NCI-H1417 (cell line): ENCODE measurements around the gene AUH.
A peak's percentile ranks its signal among the peaks of the same experiment; 100 is the strongest.
"Not testable (repeated sequence)": the region's sequence is repeated elsewhere in the genome, so short reads cannot be mapped to it uniquely, and the experiment has no call there.

Experiments
- DNase-seq, 3 experiments: peaks; one replicate each; lab custom pipeline; 2025; lab: John Stamatoyannopoulos, UW

Gene AUH

GRCh38 chr9:91208837-91209236, 152.9 kb downstream of the AUH start:
- no peak for DNase-seq

DNA sequence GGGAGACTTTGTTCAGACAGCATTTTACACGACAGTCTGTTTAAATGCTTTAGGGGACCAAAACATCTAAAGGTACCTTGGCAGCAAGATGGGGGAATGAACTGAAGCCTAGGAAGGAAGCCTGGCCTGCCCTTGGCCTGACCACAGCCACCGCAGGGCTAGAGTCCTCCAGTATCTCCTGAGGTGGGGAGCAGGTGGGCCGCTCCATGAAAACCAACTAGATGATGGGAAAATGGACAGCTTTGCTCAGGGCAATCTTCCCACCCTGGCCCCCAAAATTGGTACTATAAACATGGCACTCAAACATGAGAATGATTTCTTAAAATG, 153.3 kb downstream of the AUH start:
- no peak for DNase-seq

- no peak for DNase-seq
Observed at GRCh38 chr9:91207729-91208418, 153.8 kb downstream of the AUH start.

DNA sequence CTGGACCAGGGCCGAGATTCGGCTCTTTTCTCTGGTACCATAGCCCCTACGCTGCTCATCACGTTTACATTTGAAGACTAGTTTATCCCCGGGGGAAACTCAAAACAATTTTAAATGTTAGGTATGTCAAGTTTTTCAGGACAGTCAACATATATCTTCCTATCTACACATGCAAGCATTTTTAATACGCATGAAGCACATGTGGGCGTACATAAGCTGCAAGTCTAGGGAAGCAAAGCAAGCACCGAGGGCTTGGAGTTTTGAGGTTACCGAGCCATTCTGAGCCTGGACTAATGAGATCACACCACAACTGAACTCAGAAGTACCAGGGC, 154.4 kb downstream of the AUH start:
- no peak for DNase-seq

DNA sequence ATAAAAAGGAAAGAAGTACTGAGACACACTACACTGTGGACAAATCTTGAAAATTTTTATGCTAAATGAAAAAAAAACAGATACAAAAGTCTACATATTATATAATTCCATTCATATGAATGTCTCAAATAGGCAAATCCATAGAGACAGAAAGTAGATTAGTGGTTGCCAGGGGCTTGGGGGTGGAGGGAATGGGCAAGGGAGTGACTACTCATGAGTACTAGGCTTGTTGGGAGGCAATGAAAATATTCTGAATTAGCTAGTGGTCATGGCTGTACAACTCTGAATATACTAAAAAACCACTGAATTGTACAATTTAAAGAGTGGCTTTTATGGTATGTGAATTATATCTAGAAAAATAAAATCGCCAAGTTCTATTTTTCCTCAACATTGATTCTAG, 154.9 kb downstream of the AUH start:
- DNase-seq, result no peak

- no peak for DNase-seq
Observed at GRCh38 chr9:91202736-91203283, 158.9 kb downstream of the AUH start.

- DNase-seq, result no peak
Observed at GRCh38 chr9:91200692-91201336, 160.9 kb downstream of the AUH start.

DNA sequence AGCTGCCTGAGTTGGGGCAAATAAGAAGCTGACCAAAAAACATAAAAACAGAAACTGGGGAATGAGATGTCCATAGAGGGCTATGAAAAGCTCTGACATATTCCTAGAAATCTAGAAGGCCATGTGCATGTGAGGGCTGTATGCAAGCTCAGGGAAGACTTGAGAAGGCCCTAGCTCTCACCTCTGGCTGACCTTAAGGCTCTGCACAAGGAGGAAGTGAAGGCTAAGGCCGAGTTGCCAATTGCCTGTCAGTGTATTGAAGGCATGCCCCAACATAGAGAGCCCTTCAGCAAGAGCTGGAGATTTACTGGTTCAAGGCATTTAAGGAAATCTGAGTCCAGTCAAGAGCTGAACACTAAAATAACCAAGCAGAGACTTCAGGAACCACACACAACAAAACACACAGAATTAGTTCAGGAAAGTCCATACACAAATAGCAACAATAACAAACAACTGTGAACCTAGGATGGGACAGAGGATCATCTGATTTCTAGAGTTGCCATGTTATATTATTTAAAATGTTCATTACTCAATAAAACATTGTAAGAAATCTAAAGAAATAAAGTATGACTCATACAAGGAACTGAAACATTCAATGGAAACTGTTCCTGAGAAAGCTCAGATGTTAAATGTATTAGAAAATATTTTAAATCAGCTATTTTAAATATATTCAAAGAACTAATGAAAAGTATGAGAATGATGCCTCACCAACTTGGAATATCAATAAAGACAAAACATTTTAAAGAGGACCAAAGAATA, 161.8 kb downstream of the AUH start:
- DNase-seq, result no peak

DNA sequence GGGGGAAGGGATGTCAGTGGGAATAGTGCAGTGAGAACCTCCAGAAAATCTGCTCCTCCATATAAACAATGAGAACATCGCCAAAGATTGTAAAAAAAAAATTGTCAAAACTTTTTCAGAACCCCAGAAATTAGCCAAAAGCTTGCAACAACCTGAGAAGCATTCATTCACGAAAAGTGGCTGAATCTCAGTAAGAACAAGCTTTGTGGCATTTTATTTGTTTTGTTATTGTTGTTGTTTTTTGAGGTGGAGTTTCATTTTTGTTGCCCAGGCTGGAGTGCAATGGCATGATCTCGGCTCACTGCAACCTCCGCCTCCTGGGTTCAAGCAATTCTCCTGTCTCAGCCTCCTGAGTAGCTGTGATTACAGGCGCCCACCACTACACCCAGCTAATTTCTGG, 162.8 kb downstream of the AUH start:
- DNase-seq, result not testable (repeated sequence)

DNA sequence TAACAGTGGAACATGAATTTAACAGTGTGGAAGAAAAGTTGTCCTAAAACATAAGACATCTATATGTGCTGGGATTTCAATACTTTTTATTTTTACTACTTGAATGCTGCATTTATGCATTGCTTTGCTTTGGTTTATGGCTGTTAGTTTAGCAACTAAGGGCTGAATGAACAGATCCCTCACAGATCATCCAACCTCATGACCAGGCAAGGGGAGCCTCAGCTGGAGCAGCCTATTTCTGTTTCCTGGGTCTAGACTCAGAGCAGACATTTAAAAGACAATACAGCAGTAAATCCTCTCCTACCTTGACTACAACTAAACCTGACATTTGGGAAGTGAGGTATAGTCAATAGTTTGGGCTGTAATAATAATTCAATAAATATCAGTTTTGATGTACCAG, 163.3 kb downstream of the AUH start:
- no peak for DNase-seq

DNA sequence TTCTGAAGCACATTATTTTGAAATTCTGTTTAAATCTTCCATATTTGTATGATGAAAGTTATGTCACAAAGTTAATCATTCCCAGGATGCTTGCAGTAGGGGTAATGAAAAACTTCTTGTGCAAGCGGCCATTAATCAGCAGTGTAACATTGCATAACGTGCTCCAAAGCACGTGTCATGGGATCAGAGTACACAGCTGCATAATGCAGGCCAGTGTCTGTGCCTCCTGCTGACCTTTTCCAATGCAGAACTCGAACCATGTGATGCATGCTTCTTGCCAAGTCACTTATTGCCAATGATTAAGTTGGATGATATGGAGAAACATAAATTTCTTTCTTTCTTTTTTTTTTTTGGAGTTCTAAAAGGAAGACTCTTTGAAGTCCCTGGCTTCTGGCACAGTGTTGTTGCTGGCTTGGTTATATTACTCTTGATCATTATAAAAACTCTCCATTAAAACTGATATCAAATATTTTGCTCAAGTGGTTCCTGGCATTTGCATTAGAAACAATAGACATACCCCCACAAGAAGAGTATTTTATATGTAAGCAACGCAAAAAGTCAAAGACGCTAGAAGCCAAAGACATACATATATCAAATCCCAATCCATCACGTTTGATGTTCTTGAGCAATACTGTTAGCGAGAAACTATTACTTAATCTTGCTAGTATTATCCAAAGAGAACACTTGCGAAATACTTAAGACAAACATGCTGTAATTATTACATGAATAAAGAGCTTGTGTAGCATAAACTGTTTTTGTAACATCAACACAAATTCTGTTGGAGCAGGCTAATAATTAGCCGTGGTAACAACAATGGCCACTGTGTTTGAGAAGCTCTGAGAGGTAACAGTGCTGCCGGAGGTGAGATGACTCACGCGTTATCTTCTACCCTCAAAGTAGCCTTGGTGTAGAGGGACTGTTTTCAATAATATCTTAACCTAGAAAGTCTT, 164.2 kb downstream of the AUH start:
- peak; percentile 1 to 61 (median 22) for DNase-seq

- DNase-seq, result no peak
Observed at GRCh38 chr9:91196103-91196950, 165.4 kb downstream of the AUH start.

GRCh38 chr9:91195372-91196012, 166.2 kb downstream of the AUH start:
- DNase-seq, result no peak

- peak; percentile 43 to 81 (median 75) for DNase-seq
Observed at GRCh38 chr9:91193658-91194391, 167.9 kb downstream of the AUH start.

DNA sequence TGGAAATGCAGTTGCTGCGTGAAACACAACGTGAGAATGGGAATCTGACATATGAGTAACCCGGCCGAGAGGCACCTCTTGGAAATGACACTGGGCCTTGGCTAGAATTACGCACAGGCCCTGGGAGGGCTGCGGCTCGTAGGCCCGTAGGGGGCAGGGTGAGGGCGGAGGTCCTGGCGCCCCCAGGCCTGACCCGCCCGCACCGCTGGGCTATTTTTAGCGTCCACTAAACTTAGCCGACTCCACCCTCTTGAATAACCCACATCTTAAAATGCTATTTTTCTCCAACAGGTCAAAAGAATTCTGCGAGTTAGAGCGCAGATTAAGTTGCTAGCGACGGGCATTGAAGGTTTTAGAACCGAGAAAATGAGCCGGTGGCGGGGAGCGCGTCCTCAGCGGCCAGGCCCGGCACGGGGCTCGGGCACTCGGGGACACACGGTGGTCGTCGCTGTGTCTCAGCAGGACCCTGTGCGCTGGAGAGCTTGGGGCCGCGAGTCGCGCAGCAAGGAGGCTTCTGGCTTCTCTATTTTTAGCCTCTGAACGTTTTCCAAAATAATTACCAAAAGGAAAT, 168.5 kb downstream of the AUH start:
- peak; percentile 58 to 81 (median 79) for DNase-seq

DNA sequence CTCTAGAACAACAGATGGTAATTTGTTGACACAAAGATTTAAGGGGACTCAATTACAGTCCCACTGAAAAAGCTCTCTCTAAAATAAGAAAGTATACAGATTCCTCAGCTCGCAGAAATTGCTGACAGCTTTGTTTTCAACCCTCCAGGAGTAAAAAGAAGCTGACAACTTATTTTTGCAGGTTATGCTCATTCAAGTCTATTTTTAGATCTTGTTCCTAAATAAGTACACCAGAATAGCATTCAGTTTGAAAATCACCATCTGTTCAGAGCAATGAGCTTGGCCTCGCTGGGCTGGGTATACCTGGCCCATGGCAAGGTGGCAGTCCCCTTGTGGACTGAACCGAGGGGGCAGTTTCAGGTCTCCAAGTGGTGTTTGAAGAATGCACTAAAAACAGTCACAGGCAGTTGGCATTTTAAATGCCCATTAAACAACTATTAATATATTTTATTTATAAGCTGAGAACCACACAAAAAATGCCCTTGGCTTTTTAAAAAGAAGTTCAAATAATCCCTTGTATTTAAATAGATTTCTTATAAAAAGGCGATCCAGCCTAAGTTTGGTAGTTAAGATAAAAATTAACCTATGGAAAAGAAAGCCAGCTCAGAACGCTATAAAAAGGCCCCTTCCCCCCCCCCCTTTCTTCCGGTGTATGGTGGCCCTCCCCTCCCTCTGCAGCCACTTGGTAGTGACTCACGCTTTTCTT, 169.2 kb downstream of the AUH start:
- DNase-seq, result peak in 2 of 3 experiments; percentile 31 to 55

DNA sequence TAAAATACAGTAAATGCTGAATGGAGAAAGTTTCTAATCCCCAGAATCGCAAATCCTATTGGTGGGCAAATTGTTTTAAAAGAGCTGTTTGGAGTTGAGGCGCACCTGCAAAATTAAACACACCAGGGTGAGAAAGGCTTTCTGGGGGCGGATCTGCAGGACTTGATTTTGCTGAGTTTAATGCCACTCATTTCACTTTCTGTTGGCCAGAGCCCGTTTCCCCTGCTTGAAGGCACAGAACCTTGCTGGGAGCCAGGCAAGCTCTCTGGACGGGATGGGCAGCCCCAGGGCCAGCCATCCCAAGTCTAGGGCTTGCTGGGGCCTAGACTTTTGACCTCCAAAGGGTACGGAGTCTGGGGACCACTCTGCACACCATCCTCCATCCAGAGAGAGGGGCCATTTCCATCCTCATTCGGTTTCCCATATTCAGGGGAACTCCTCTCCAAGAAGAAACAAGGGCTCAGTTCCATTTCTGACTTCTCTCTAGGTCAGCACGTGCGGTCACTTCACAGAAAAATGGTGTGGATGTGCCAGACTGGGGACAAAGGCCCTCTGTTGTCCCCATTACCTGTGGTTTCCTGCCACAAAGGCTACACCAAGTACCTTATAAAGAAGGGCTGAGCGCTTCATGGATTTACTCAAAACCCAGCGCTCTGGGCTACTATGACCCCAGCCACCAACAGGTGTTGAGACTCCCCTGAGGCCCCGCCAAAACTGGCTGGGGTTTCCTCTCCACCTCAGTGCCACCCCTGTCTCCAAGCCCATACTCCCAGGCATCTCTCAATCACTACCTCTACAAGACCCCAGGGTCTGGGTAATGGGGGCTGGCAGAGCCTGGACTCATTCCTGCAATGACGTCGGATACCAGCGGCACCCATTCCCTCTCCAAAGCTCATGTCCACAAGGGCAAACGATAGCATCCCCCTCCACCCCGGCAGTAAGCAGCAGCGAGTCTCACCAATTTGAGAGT, 170.0 kb downstream of the AUH start:
- peak in 2 of 3 experiments; percentile 3 to 33 for DNase-seq

- DNase-seq, result no peak
Observed at GRCh38 chr9:91190062-91190461, 171.7 kb downstream of the AUH start.
